Fibroblast of skin of left biceps (primary cell): ENCODE results near the gene RPL10L.

Source experiments
- DNase-seq, 2 experiments: peaks; one replicate each; pipeline ENCODE4 v3.0.0-alpha.2; 2013; ENCODE audit warnings: low read depth in 2 of 2

Gene RPL10L

GRCh38 chr14:46651526-46652144 lies at the start of gene RPL10L:
TSS of gene RPL10L (minus strand) at chr14:46651781. CDS start at chr14:46651736, 45 bp downstream.
- DNase-seq: no peak

DNA sequence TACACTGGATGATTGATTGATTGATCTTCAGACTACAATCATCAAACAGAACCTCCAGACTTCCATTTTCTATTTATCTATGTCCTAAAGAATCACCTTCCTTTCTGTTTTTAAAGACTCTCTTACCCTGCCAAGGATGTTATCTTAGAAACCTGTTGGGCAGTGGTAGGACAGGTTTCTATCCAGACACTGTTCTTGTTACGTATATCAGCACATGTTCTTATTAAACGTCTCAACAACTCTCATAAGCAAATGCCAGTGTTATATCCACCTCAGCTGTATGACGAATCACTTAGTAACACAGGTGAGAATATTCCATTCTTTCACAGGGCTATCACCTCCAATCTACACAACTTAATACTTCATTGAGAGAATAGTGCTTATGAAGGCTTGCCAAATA lies 40.2 kb upstream of the RPL10L start:
- DNase-seq: no peak

DNA sequence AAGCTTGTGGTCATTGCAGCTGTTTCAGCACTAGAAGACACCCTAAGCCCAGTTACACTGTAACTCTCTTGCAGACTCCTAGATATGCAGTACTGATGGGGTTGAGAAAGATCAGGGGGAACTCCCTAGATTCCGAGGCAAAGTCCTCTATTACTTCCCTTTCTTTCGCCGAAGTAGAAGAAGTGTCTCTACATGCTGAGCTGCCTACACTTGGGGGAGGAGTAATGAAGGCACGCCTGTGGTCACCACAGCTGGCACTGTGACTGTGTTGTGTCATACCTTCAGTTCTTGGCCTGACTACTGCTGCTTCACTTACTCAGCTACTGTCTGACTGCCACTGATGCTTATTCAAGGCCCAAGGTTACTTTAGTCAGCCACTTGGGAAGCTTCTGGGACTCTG lies 35.1 kb upstream of the RPL10L start:
- no peak for DNase-seq

DNA sequence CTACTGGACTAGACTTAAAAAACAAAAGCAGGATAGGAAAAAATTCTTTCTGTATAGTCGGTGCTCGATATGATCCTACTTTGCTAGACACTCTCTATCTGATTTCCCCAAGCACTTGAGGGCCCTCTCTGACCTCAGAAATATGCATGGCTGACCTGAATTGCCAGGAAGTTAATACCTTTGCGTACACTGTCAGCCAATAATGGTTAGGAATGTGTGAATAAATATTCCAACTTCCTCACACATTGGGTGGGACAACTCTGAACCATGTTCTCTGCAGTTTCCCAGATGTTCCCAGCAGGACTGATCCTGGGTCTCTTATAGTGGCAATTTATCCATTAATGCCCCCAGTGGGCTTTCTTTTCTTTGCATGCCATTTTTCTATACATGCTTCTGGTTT lies 20.5 kb upstream of the RPL10L start:
- no peak for DNase-seq

- DNase-seq: no peak
Measured at GRCh38 chr14:46663382-46663781, 11.8 kb upstream of the RPL10L start.

GRCh38 chr14:46661728-46662127 lies 10.1 kb upstream of the RPL10L start:
- no peak for DNase-seq

DNA sequence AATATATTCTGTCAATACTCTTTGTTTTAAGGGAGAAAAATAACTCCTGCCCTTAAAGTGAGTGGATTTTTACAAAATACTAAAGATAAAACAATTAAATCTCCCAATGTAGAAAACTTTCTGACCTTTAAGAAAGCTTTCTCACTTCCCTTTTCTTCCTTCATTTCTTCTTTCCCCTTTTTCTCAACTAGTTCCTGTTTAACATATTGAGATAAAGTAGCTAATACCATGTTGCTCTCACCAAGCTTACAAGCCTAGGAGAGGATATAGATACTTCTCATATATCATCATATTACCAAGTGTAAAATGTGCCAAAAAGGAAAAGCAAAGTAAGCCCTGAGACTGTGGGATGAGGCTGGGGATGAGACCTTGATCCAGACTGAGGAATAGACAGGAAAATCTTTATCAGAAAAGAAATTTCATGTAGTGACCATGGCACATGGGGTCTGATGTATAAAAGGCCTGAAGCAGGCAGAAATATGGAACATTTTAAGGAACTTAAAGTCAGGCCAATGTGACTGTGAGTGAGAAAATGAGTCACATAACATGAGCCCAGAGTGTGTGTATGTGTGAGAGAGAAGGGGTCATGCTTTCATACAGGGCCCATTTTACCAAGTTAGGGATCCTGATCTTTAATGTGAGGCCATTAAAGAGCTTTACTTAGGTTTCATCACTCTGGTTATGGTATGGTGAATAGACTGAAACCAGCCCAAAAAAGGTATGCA lies 1.6 kb upstream of the RPL10L start:
- DNase-seq: no peak

DNA sequence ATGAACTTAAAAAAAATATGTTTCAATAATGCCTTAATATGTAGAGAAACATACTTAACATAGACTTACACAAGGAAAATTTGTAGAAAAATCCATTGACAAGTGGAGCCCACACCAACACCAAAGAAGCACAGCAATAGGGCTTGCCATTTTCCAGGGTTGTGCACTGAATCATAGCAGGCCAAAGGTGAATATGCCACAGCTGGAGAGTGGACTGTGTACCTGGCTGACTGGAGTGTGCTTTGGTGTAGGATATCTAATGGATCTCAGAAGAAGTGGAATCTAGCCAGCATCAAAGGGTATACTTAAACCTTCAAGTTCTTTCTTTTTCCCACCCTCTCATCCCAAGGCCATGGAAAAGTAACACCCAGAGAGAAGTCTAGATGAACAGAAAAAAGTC lies 4.8 kb downstream of the RPL10L start:
- DNase-seq: no peak

- DNase-seq: no peak
Measured at GRCh38 chr14:46626876-46627275, 24.7 kb downstream of the RPL10L start.
